HL-60 (cell line): ENCODE measurements around the gene SMLR1.

Source experiments
- CTCF ChIP-seq: IDR thresholded peaks from one replicate; pipeline ENCODE4 v1.5.1; 2011; ENCODE audit warnings: low read length, control low read depth, inconsistent platforms; ENCODE audit not compliant: insufficient read depth
- POLR2AphosphoS5 ChIP-seq: IDR thresholded peaks from 2 replicates; pipeline ENCODE4 v1.6.1; 2012; ENCODE audit warnings: low read depth

GRCh38 chr6:130879826-130880225 lies 52.6 kb downstream of the SMLR1 start:
- TF ChIP-seq POLR2AphosphoS5 (no peak), CTCF (no peak)
